HG03558 (cell line): Measurements from ENCODE around the gene CARD8.
"Not testable (repeated sequence)": the region's sequence is repeated elsewhere in the genome, so short reads cannot be mapped to it uniquely, and the experiment has no call there.

ENCODE experiments used
- ATAC-seq: cut with Tn5 transposase; IDR thresholded peaks from one replicate; pipeline ENCODE4 v1.9.1; 2021; ENCODE audit warnings: moderate number of reproducible peaks; ENCODE audit not compliant: unreplicated experiment; ENCODE audit errors: extremely low read depth

CARD8 gene

GRCh38 chr19:48255376-48256303 is at the start of gene CARD8:
CARD8 (minus strand) TSS chr19:48255912; CDS start chr19:48241020, 14,892 bp downstream.
- no peak for ATAC-seq

- no peak for ATAC-seq
These were observed 48.2 kb upstream of the CARD8 start for GRCh38 chr19:48303866-48304265.

- ATAC-seq, result no peak
These were observed 47.7 kb upstream of the CARD8 start for GRCh38 chr19:48303367-48303766.

- ATAC-seq, result no peak
These were observed 46.9 kb upstream of the CARD8 start for GRCh38 chr19:48302600-48302959.

GRCh38 chr19:48301886-48302599 is 46.3 kb upstream of the CARD8 start:
- no peak for ATAC-seq

GRCh38 chr19:48297975-48298374 is 42.3 kb upstream of the CARD8 start:
- no peak for ATAC-seq

GRCh38 chr19:48296963-48297734 is 41.4 kb upstream of the CARD8 start:
- no peak for ATAC-seq

GRCh38 chr19:48295458-48295857 is 39.7 kb upstream of the CARD8 start:
- no peak for ATAC-seq

GRCh38 chr19:48292798-48293197 is 37.1 kb upstream of the CARD8 start:
- ATAC-seq, result no peak

GRCh38 chr19:48291489-48291815 is 35.7 kb upstream of the CARD8 start:
- not testable (repeated sequence) for ATAC-seq

GRCh38 chr19:48290771-48291488 is 35.2 kb upstream of the CARD8 start:
- no peak for ATAC-seq

- ATAC-seq, result no peak
These were observed 34.7 kb upstream of the CARD8 start for GRCh38 chr19:48290401-48290770.

- no peak for ATAC-seq
These were observed 32.0 kb upstream of the CARD8 start for GRCh38 chr19:48287748-48288147.

- ATAC-seq, result no peak
These were observed 29.2 kb upstream of the CARD8 start for GRCh38 chr19:48284896-48285295.

- ATAC-seq, result no peak
These were observed 28.2 kb upstream of the CARD8 start for GRCh38 chr19:48283908-48284307.

GRCh38 chr19:48279747-48280146 is 24.0 kb upstream of the CARD8 start:
- ATAC-seq, result no peak

GRCh38 chr19:48274938-48275337 is 19.2 kb upstream of the CARD8 start:
- no peak for ATAC-seq

- no peak for ATAC-seq
These were observed 18.5 kb upstream of the CARD8 start for GRCh38 chr19:48274173-48274572.

GRCh38 chr19:48271531-48272151 is 15.9 kb upstream of the CARD8 start:
- ATAC-seq, result no peak

GRCh38 chr19:48269617-48270026 is 13.9 kb upstream of the CARD8 start:
- not testable (repeated sequence) for ATAC-seq
